Fibroblast of lung (primary cell): ENCODE data around the gene FHIT. TPM values are rescaled to one million over a fixed set of nuclear protein-coding genes. Genes with fewer than 3 reads are reported as not detected.

Source experiments
- DNase-seq, 2 donors: peaks; one replicate each; pipeline versions ENCODE4 v3.0.0 to v3.0.0-alpha.2; 2010; ENCODE audit warnings: low read depth in 2 of 2
- H2AFZ ChIP-seq: 2 replicates; pipeline ENCODE4 v1.5.1; 2012; ENCODE audit warnings: low read length, control low read depth, inconsistent platforms
- H3K27ac ChIP-seq: 2 replicates; pipeline ENCODE4 v1.5.1; 2011; ENCODE audit warnings: low read length, control low read depth; ENCODE audit not compliant: insufficient read depth
- H3K27me3 ChIP-seq: 2 replicates; pipeline ENCODE4 v1.5.1; 2011; ENCODE audit warnings: mild to moderate bottlenecking, low read length; ENCODE audit not compliant: control insufficient read depth, insufficient read depth
- H3K36me3 ChIP-seq: 2 replicates; pipeline ENCODE4 v1.5.1; 2011; ENCODE audit warnings: low read length; ENCODE audit not compliant: control insufficient read depth, insufficient read depth
- H3K4me1 ChIP-seq: 2 replicates; pipeline ENCODE4 v1.5.1; 2011; ENCODE audit warnings: low read length; ENCODE audit not compliant: control insufficient read depth, insufficient read depth; ENCODE audit errors: extremely low read depth
- H3K4me2 ChIP-seq: 2 replicates; pipeline ENCODE4 v1.5.1; 2011; ENCODE audit warnings: low read length, control low read depth; ENCODE audit not compliant: insufficient read depth; ENCODE audit errors: extremely low read depth
- H3K4me3 ChIP-seq, 4 experiments: fragments of 200-600 bp in 1 of 4; sonication (generic) in 1 of 4; replicated peaks in 1 of 4; 2 replicates each; pipeline ENCODE4 v1.5.1; 2011 to 2016; ENCODE audit warnings: low read length in 4 of 4, low read depth in 3 of 4, mild to moderate bottlenecking in 3 of 4, control low read depth in 2 of 4, inconsistent platforms in 1 of 4, mixed read lengths in 1 of 4; ENCODE audit not compliant: insufficient read depth in 1 of 4; ENCODE audit errors: control extremely low read depth in 1 of 4
- H3K79me2 ChIP-seq: 2 replicates; pipeline ENCODE4 v1.5.1; 2012; ENCODE audit warnings: mild to moderate bottlenecking, low read length, inconsistent platforms; ENCODE audit not compliant: control insufficient read depth, insufficient read depth
- H3K9ac ChIP-seq: 2 replicates; pipeline ENCODE4 v1.5.1; 2011; ENCODE audit warnings: mild to moderate bottlenecking, low read length, control low read depth; ENCODE audit not compliant: insufficient read depth
- H3K9me3 ChIP-seq: 2 replicates; pipeline ENCODE4 v1.5.1; 2012; ENCODE audit warnings: low read depth, low read length; ENCODE audit not compliant: control insufficient read depth, insufficient read depth
- H4K20me1 ChIP-seq: 2 replicates; pipeline ENCODE4 v1.5.1; 2011; ENCODE audit warnings: low read length; ENCODE audit not compliant: control insufficient read depth, insufficient read depth; ENCODE audit errors: extremely low read depth
- CTCF ChIP-seq, 2 donors: IDR thresholded peaks in 1 of 2; conservative IDR thresholded peaks in 1 of 2; 1 replicate in 1 of 2; 2 replicates in 1 of 2; pipeline ENCODE4 v1.5.1; 2011 to 2012; ENCODE audit warnings: low read length in 2 of 2, control low read depth in 1 of 2, inconsistent platforms in 1 of 2, low read depth in 1 of 2, mild to moderate bottlenecking in 1 of 2
- EZH2 ChIP-seq: IDR thresholded peaks from 2 replicates; pipeline ENCODE4 v1.5.1; 2012; ENCODE audit warnings: low read length, control low read depth, mild to moderate bottlenecking; ENCODE audit errors: missing control alignments
- polyA plus RNA-seq, 2 donors: library from polyadenylated mRNA; depleted of rRNA in 1 of 2; stranded (reverse) in 1 of 2; unstranded in 1 of 2; fragments of >200 nt; gene quantifications; 2 replicates each; pipeline ENCODE4 v1.2.1, GENCODE V29; 2011 to 2012; ENCODE audit warnings: missing spikeins in 1 of 2
- total RNA-seq: library from RNA; depleted of rRNA; stranded (reverse); fragments of >200 nt; gene quantifications from 2 replicates; pipeline ENCODE4 v1.2.1, GENCODE V29; 2014

The FHIT gene
- total and polyA plus RNA-seq, 2 donors (not counting 1 experiment from before 2014, with no cell fraction given), result 0.79 to 2.1 TPM

DNA sequence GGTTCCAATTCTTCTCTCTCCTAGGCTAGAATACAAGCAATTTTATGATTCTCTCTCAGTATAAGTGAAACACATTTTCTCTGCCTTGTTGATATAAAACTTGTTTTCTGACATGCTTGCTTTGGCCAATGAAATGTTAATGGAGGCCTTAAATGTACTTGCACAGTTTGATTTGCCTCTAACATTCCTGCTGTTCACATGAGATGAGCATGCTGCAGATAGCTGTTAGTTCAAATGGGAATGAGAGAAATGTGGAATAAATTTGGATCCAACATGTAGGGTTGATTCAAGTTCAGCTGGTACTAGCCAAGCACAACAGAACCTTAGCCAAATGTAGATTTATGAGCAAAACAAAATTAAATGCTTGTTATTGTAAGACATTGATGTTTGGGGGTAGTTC is 32.6 kb upstream of the FHIT start:
- Histone ChIP-seq H3K4me2 (no peak overlapping the region), H3K79me2 (no peaks in the 10 kb centered on the region), H4K20me1 (no peaks in the 10 kb centered on the region), H3K27ac (no peak overlapping the region), H3K9me3 (no peaks in the 10 kb centered on the region), H2AFZ (no peak overlapping the region), H3K27me3 (no peaks in the 10 kb centered on the region), H3K4me3 (no peak overlapping the region), H3K36me3 (no peaks in the 10 kb centered on the region), H3K9ac (no peak overlapping the region), H3K4me1 (no peaks in the 10 kb centered on the region)
- DNase-seq, result no peak
- TF ChIP-seq CTCF (conservative IDR thresholded peaks at IDR 0.05 in 1 of 2, IDR thresholded peaks at IDR 0.05 in 1 of 2; ENCODE audit: low read depth in 1 of 2, low read length in 2 of 2) (no peak), EZH2 (no peak)

DNA sequence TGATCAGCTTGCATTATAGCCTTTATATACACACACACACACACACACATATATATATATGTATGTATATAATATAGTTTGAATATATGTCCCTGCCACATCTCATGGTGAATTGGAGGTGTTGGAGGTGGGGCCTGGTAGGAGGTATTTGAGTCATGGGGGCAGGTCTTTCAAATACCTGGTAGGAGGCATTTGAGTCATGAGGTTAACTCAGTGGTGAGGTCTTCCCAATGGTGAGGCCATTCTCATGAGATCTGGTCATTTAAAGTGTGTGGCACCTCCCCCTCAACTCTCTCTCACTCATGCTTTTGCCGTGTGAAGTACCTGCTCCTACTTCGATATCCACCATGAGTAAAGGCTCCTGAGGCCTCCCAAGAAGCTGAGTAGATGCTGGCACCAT is 27.5 kb upstream of the FHIT start:
- no peak for DNase-seq

DNA sequence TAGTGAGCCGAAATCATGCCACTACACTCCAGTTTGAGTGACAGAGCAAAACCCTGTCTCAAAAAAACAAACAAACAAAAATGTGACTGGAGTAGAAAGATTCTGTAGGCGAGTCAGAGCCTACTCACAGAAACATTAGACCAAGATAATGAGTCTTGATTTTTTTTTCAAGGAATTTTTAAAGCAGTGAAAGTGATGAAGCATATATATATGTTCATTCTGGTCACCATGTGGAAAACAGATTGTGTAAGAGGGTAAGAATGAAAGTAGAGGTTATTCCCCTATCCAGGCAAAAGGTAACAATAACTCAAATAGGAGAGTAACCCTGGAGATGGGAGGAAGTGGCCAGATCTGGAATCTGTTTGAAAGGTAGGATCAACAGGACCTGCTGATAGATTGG is 26.2 kb upstream of the FHIT start:
- no peak overlapping the region for H3K27ac ChIP-seq

More for the DNA sequence above, 27.5 kb upstream of the FHIT start:
- Histone ChIP-seq H4K20me1 (no peaks in the 10 kb centered on the region), H3K9ac (no peak overlapping the region), H2AFZ (no peak overlapping the region), H3K27ac (no peak overlapping the region), H3K79me2 (no peaks in the 10 kb centered on the region), H3K36me3 (no peaks in the 10 kb centered on the region), H3K4me3 (no peak overlapping the region), H3K4me2 (no peak overlapping the region), H3K4me1 (no peaks in the 10 kb centered on the region), H3K27me3 (no peaks in the 10 kb centered on the region), H3K9me3 (no peaks in the 10 kb centered on the region)
- TF ChIP-seq CTCF (conservative IDR thresholded peaks at IDR 0.05 in 1 of 2, IDR thresholded peaks at IDR 0.05 in 1 of 2; ENCODE audit: low read depth in 1 of 2, low read length in 2 of 2) (no peak), EZH2 (no peak)

More for the DNA sequence above, 26.2 kb upstream of the FHIT start:
- Histone ChIP-seq H4K20me1 (no peaks in the 10 kb centered on the region), H3K4me2 (no peak overlapping the region), H2AFZ (no peak overlapping the region), H3K27me3 (no peaks in the 10 kb centered on the region), H3K4me3 (no peak overlapping the region), H3K79me2 (no peaks in the 10 kb centered on the region), H3K4me1 (no peaks in the 10 kb centered on the region), H3K36me3 (no peaks in the 10 kb centered on the region), H3K9me3 (no peaks in the 10 kb centered on the region), H3K9ac (no peak overlapping the region)
- no peak for DNase-seq
- TF ChIP-seq EZH2 (no peak), CTCF (conservative IDR thresholded peaks at IDR 0.05 in 1 of 2, IDR thresholded peaks at IDR 0.05 in 1 of 2; ENCODE audit: low read depth in 1 of 2, low read length in 2 of 2) (no peak)
